Measurements from ENCODE around the gene NEURL3.
"Not testable (repeated sequence)": the region's sequence is repeated elsewhere in the genome, so short reads cannot be mapped to it uniquely, and the experiment has no call there.

The NEURL3 gene

DNA sequence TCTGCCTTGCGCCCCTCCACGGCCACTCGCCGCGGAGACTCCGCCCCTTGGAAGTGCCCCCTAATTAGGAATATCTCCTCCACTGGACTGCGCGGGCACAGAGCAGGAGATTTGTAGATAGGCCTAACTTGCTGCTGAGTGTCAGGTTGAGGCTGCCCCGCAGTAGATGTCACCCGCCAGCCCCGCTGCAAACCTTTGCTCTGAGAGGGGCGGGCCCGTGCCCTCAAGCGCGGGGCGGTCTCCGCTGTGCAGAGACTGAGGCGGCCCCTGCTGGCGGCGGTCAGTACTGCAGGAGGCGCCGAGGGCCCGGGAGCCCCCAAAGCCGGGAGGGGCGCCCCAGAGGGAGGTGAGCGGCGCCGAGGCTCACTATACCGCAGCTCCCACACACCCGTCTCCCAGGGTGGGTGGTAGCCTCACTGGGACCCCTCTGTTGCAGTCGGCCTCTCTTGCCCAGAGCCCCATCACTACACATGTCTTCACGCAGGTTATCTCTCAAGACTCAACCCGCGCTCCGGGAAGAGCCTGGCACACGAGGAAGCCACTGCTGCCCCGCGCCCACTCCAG, 2.9 kb upstream of the NEURL3 start:
- no peak for DNase-seq (ENCODE audit: low read depth in 2 of 2)

DNA sequence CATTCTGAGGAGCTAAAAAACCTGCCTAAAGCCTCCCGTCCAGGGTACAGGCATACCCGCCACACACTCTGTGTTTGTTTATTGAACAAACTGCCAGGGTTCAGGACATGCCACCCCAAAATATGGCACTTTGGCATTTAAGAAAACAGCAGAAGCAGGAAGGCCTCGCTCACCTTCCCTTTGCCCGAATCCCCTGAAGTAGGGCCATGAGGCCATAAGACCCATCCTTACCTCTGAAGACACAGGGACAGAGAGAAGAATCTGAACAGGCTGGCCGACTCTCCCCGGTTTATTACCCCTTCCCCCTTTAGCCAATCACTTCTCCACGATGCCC, 1.7 kb upstream of the NEURL3 start:
- no peak for DNase-seq (ENCODE audit: low read depth in 2 of 2)

DNA sequence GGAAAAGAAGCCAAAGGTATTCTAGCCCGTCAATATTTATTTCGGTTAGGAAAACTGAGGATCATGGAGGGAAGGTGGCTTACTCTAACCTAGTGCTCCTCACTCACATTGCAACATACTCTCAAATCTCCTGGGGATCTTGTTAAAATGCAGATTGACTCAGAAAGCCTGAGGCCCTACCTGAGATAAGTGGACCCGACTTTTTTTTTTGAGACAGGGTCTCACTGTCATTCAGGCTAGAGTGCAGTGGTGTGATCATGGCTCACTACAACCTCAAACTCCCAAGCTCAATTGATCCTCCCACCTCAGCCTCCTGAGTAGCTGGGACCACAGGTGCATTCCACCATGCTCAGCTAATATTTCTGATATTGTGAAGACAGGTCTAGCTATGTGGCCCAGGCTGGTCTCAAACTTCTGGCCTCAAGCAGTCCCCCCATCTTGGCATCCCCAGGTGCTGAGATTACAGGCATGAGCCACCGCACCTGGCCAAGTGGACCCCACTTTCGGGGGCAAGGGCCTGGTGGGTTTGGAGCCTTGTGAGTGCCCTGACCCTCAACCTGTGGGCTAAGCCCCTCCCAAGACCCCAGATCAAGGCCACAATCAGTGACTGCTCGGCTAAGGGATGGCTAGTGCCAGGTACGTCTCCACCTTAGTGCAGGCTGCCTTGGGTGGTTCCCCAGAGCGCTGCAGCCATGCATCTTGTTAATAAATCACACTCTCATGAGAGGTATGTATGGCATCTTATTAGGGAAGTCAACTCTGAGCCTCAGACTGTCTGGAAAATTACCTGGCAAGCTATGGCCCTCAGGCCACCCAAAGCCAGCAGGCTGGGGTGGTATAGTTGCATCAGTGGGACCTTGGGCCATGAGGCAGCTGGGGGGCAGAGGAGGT, 1.1 kb upstream of the NEURL3 start:
- no peak for DNase-seq (ENCODE audit: low read depth in 2 of 2)

DNA sequence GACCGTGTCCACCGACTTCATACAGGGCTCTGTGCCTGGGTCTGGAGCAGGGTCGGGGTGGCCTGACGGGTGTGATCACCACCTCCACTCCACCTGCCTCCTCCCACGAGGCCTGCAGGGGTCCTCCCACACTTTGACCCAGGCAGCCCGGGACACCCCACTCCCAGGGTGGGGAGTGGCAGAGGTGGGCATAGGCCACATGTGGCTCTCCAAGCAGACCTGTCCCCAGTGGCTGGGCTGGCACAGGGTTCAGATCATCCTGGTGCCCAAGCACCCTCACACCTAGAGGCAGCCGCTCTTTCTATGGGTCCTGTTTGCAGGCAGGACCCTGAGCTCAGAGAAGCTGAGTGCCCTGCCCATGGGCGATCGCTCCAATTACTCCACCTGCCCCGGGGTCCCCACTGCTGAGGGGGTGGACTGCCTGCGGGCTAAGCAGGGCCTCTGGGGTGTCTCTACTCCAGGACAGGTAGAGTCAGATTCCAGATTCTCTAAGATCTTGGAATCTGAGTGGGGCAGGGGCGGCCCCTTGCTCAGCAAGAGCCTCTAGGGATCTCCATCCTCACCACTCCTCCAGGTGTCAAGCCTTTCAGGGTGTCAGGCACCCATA, 1.4 kb downstream of the NEURL3 start:
- DNase-seq (ENCODE audit: low read depth in 2 of 2): no peak

DNA sequence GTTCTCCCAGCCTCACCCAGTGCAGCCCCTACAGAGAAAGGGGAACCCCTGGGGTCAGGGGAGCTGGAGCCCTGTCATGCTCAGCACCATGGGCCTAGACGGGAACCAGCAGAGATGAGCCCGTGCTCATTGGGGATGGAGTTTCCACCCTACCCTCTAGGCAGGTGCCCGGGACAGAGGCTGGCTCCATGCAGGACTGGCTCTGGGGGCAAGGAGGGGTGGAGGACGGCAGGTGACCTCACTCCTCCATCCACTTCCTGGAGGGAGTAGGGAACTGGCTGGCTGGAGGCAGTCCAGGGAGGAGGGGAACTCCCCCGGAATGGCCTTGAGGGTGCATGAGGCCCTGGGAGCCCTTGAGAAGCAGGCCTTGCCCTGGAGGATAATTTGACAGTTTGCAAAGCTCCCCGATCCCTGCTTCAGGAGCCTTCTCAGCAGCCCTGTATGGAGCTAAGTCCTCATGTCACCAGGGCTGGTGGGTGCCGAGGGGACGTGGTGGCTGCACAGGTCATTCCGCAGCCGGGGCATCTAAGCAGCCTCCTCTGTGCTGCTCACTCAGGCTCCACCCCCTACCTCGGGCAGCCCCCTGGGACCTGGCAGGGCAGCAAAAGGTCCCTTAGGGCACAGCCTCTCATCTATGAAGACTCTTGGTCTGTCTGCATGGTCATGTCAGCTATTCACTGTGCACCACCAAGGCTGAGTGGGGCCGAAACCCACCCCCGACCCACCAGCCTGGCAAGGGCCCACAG, 2.1 kb downstream of the NEURL3 start:
- DNase-seq (ENCODE audit: low read depth in 2 of 2): no peak

DNA sequence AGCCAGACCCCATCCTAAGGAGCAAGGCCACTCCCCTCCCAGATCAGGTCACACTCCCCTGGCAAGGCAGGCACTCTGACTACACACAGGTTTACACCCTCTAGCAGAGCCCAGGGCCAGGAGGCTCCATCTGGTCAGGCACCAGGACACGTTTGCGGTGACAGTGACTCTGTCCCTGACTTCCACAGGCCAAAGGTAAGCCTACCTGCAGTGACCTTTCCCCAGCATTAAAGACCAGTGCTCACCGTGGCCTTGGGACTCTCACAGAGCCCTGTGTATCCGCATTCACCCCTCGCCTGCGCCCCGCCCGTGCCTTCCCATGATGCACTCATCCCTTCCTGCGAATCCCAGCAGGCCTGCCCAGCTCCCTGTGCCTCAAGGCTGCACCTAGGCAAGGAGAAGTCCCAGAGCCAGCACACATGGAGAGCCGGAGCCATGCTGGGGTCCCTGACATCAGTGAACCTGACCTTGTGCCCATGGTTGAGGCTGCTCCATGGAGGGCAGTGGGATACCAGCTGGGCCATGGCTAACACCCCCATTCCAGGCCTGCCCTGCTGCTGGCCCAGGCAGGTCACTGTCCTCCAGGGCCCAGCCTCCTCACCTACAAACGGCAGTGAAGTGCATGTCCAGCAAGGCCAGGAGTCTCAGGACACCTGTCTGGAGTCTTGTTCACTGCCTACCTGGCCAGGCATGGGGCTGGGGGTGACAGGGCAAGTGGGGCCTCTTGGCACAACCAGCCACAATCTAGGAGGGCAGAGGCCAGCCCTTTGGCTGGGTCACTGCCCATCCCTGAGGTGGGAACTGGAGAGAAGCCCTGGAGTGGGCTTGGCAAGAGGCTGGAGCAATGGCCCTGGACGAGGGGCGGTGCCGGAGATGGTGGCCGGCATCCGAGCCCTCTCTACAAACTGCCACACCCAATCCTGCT, 3.0 kb downstream of the NEURL3 start:
- DNase-seq (ENCODE audit: low read depth in 2 of 2): no peak

DNA sequence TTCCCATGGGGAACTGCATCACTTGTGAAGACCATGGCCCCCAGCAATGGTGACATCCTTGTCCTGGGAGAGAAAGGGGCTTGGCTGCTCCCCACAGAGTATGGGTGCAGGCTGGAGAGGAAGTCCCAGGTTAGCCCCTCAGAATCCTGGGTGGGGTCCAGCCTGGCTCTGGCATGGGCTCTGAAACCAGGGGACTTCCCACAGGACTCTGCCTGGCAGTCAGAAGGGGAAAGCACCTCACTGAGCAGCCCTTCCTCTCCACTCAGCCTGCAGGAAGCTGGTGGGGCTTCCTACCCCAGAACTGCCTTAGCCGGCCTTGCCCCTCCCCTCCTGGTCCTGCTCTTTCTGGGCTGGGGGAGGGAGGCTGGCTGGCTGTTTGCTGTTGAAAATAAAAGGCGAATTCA, 3.7 kb downstream of the NEURL3 start:
- DNase-seq (ENCODE audit: low read depth in 2 of 2): no peak

DNA sequence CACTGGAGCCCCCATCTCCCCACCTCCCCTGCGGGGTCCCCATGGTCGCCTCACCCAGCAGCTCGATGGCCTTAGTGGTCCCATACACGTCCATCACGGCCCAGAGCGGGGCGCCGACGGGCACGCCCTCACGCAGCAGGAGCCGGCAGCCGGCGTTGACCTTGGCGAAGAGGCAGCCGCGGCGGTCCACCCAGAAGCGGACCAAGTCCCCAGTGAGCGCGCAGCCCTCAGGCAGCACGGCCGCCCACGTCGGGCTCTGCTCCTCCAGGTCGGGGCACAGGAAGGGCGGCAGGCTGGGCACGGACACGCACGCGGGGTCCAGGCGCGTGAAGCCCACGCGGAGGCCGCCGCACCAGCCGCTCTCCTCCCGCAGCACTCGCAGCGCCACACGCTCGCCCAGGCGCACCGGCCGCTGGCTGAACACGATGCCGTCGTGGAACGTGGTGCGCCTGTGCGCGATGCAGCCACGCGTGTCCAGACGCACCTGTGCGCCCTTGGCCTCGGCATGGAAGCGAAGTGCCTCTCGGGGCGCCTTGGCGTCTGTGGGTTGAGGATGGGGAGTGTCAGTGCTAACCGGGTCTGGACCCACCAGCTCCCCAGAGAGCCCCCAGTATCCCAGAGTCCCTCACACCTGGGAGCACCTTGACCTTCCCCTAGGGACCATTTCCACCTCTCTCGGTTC, 4.6 kb downstream of the NEURL3 start:
- no peak for DNase-seq (ENCODE audit: low read depth in 2 of 2)

DNA sequence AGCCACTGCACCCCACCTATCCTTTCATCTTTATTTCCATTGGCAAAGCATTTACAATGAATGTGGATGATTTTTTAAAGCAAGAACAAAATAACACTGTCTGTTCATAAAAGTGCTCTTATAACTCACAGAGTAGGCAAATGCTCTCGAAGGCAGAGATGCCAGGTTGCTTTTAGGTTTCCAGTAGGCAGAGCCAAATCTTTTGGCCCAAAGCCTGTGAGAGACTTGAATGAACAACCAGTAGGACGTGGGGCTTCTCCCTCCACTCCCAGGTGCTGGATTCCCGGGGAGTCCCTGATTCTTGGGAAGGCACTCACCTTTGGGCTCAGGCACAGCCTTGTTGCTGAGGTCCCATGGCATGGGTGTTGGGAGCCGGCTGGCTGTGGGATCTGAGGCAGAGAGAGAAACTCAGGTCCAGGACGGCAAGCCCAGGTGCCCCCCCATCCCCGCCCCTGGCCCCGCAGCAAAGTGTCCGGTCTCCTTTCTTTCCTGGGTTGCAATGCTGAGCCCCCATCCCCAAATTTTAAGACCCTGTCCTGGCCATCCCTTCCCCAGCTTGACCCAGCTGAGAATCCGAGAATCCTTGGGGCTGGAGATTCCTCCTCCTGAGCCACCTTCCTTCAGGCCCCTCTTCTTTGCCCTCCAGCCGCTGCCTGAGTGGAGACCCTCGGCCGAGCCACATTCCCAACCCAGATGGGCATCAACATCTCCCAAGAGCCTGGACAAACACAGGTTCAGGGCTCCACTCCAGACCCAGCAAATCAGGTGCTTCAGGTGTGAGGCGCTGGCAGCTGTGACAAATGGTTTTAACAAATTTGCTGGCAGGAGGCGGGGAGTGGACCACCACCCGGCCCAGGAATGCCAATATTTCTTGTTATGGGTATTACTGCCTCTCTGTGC, 5.8 kb downstream of the NEURL3 start:
- no peak for DNase-seq (ENCODE audit: low read depth in 2 of 2)

DNA sequence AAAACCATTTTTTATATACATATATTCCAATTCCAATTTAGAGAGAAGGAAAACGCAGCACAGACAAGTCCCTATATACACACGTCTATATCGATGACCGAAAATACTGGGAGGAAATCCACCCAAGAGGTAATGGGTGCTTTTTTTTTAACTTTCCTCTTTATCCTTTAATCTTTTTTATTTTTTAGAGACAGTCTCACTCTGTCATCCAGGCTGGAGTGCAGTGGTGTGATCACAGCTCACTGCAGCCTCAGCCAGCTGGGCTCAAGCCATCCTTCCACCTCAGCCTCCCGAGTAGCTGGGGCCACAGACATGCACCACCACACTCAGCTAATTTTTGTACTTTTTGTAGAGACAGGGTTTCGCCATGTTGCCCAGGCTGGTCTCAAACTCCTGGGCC, 6.5 kb downstream of the NEURL3 start:
- DNase-seq (ENCODE audit: low read depth in 2 of 2): not testable (repeated sequence)

DNA sequence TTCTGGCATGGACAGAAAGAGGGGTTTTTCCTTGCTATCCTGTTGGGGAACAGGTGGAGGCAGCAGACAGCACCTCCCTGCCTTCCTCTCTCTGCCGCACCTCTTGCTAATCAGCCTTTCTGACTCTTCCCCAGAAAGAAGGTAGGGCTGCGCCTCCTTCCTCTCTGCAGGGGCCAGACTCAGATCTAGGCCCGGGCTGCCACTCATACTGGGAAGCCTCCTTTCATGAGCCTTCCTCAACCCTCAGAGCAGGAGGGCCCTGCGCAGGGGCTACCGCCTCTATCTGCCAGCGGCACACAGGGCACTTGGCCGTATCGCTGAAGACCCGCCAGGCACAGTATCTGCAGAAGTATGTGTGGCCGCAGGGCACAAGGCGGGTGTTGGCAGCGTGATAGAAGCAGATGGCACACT, 7.1 kb downstream of the NEURL3 start:
- DNase-seq (ENCODE audit: low read depth in 2 of 2): no peak

DNA sequence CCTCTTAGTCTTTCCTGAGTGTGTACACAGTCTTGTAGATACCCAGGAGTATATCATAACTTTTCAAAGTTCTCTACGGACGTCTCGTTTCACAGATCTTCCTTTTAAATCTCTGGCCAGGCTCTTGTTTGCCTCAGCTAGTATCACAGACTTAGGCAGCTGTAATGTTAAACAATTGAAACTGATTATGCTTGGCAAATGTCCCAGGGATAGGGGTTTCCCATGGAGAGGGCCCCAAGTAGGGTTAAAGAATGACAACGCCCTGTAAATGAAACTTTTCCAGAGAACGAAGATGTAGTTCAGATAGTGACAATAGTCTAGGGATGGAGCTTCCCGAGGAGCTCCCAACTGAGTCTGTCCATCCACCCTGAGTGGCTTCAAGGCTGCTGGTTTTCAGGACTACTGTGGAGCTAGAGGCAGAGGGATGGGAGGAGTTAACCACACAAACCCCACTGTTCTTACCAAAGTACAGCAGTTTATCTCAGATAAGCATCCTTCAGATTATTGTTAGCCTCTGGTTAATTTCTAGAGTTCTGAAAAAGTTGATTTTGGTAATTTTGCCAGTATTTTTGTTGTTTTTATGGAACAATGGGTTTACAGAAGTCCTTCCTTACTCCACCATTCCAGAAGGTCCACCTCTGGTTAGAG, 9.1 kb downstream of the NEURL3 start:
- DNase-seq (ENCODE audit: low read depth in 2 of 2): no peak

DNA sequence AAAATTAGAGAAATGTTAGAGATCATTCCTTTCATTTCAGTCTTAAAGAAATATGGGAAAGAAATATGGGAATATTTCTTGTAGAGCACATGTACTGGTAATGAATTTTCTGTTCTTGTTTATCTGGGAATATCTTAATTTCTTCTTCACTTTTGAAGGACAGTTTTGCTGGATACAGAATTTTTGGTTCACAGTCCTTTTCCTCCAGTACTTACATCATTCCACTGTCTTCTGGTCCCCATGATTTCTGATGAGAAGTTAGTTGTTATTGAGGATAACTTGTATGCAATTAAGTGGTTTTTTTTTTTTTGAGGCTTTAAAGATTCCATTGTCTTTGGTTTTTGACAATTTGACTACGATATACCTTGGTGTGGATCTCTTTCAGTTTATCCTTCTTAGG, 11.0 kb downstream of the NEURL3 start:
- DNase-seq (ENCODE audit: low read depth in 2 of 2): no peak

DNA sequence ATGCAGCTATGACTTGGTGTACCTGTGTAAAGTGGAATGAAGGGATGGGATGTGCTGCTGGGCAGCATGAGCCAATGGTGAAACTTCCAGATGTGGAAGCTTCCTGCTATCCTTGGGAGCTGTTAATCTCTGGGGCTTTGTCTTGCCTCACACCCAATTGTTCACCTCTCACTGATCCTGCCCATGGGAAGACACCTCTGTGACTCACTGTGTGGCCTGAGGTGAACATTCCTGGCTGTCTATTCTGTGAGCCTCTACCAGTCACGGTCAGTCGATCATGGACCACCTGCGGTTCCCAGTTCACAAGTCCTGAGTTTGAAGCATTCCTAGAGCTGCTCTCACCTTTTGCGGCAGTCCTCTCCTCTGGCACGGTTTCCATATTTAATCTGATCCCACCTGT, 12.1 kb downstream of the NEURL3 start:
- no peak for DNase-seq (ENCODE audit: low read depth in 2 of 2)

DNA sequence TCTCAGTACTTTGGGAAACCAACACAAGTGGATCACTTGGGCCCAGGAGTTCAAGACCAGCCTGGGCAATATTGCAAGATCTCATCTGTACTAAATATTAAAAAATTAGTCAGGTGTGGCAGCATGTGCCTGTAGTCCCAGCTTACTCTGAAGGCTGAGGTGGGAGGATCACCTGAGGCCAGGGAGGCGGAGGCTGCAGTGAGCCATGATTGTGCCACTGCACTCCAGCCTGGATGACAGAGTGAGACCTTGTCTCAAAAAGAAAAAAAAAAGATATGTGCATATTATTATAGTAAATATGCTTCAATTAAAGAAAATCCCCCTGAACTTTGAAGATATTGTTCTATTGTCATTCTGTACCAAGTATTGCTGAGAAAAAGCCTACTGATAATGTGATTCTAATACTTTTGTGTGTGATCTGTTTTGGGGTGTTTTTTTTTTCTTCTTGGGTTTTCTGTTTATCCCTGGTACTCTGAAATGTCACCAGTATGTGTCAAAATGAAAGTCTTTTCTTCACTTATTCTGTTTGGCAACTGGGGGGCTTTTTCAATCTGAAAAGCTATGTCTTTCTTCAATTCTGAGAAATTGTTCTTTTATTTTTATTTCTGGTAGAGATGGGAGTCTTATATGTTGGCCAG, 13.2 kb downstream of the NEURL3 start:
- no peak for DNase-seq (ENCODE audit: low read depth in 2 of 2)

DNA sequence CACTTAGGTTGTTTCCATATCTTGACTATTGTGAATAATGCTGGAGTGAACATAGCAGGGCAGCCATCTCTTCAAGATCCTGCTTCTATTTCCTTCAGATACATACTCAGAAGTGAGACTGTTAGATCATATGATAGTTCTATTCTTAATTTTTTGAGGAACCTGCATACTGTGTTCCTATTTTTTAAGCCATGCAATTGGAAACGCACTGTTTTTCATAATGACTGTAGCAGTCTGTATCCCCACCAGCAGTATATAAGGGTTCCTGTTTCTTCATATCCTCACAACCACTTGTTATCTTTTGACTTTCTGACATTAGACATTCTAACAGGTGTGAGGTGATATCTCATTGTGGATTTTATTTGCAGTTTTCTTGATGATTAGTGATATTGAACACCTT, 15.5 kb downstream of the NEURL3 start:
- no peak for DNase-seq (ENCODE audit: low read depth in 2 of 2)

DNA sequence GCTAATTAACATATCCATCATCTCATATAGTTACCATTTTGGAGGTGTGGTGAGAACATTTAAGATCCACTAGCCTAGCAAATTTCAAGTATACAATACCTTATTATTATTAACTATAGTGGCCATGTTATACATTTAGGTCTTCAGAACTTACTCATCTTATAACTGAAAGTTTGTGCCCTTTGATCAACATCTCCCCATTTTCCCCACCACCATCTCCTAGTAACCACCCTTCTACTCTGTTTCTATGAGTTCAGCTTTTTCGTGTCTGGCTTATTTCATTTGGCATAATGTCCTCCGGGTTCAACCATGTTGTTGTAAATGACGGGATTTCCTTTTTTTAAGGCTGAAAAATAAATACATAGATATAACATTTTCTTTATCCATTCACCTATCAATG, 15.9 kb downstream of the NEURL3 start:
- no peak for DNase-seq (ENCODE audit: low read depth in 2 of 2)

DNA sequence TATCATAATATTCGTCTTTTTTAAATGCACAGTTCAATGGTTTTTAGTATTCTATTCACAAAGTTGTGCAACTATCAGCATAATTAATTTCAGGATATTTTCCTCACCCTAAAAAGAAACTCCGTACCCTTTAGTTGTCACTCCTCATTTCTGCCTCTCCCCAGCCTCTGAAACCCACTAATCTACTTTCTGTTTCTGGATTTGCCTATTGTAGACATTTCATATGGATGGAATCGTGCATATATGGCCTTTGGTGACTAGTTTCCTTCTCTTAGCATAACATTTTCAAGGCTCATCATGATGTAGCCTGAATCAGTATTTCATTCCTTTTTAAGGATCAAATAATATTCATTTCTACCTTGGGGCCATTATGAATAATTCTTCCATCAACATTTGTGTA, 18.5 kb downstream of the NEURL3 start:
- DNase-seq (ENCODE audit: low read depth in 2 of 2): no peak

All from fibroblast of skin of left quadriceps (primary cell).